ENCODE data around the gene CBLB.

CBLB gene

GRCh38 chr3:105907777-105908176, 39.0 kb upstream of the CBLB start:
- H3K9me3 ChIP-seq (ENCODE audit: control insufficient read depth, insufficient read depth, low read depth, low read length), result no peaks in the 10 kb centered on the region
- ChIA-PET CTCF (no interaction called here), POLR2A (no interaction called here)
- TF ChIP-seq PRDM4 (tag by site-specific recombination; IDR thresholded peaks at IDR 0.05) (0 out of 2 replicates have a peak, but pooled peaks have one; percentile 17), ZNF350 (tag by site-specific recombination; IDR thresholded peaks at IDR 0.05) (no peak)
- H3K4me3 ChIP-seq (ENCODE audit: low read depth, low read length), result no peak overlapping the region
- H3K4me1 ChIP-seq (ENCODE audit: control insufficient read depth, insufficient read depth, low read length), result no peaks in the 10 kb centered on the region
- no peaks in the 10 kb centered on the region for H3K36me3 ChIP-seq (ENCODE audit: control insufficient read depth in 2 of 2, insufficient read depth in 1 of 2, low read length in 2 of 2)
- H3K27ac ChIP-seq (ENCODE audit: extremely low read depth, low read depth, low read length), result no peak overlapping the region

GRCh38 chr3:105906836-105907235, 38.0 kb upstream of the CBLB start:
- no peak overlapping the region for H3K27ac ChIP-seq (ENCODE audit: extremely low read depth, low read depth, low read length)
- CTCF ChIA-PET, result no interaction called here

GRCh38 chr3:105906345-105906744, 37.5 kb upstream of the CBLB start:
- Histone ChIP-seq H3K27ac (ENCODE audit: extremely low read depth, low read depth, low read length) (no peak overlapping the region), H3K4me1 (ENCODE audit: control insufficient read depth, insufficient read depth, low read length) (no peaks in the 10 kb centered on the region), H3K36me3 (ENCODE audit: control insufficient read depth in 2 of 2, insufficient read depth in 1 of 2, low read length in 2 of 2) (no peaks in the 10 kb centered on the region), H3K9me3 (ENCODE audit: control insufficient read depth, insufficient read depth, low read depth, low read length) (no peaks in the 10 kb centered on the region), H3K4me3 (ENCODE audit: low read depth, low read length) (no peak overlapping the region)
- POLR2A ChIA-PET, result no interaction called here
- TF ChIP-seq ZNF394 (tag by site-specific recombination; IDR thresholded peaks at IDR 0.05; ENCODE audit: borderline replicate concordance) (no peak), ZNF18 (tag by site-specific recombination; IDR thresholded peaks at IDR 0.05) (no peak), ZNF133 (tag by site-specific recombination; IDR thresholded peaks at IDR 0.05) (no peak), ZBTB17 (tag by site-specific recombination; IDR thresholded peaks at IDR 0.05) (no peak), ZFP41 (tag by site-specific recombination; IDR thresholded peaks at IDR 0.05; ENCODE audit: borderline replicate concordance) (no peak), ZNF292 (tag by site-specific recombination; IDR thresholded peaks at IDR 0.05; ENCODE audit: borderline replicate concordance, low read depth) (no peak), BCL11B (tag by site-specific recombination; IDR thresholded peaks at IDR 0.05; ENCODE audit: low read depth) (no peak), ZBTB49 (tag by site-specific recombination; IDR thresholded peaks at IDR 0.05; ENCODE audit: low read depth) (no peak), ZNF660 (tag by site-specific recombination; IDR thresholded peaks at IDR 0.05) (no peak), ZNF776 (tag by site-specific recombination; IDR thresholded peaks at IDR 0.05; ENCODE audit: borderline replicate concordance) (no peak), ZNF146 (tag by site-specific recombination; IDR thresholded peaks at IDR 0.05) (no peak)
- CTCF ChIA-PET, result no interaction called here

More at GRCh38 chr3:105906836-105907235, 38.0 kb upstream of the CBLB start:
- Histone ChIP-seq H3K36me3 (ENCODE audit: control insufficient read depth in 2 of 2, insufficient read depth in 1 of 2, low read length in 2 of 2) (no peaks in the 10 kb centered on the region), H3K4me1 (ENCODE audit: control insufficient read depth, insufficient read depth, low read length) (no peaks in the 10 kb centered on the region), H3K9me3 (ENCODE audit: control insufficient read depth, insufficient read depth, low read depth, low read length) (no peaks in the 10 kb centered on the region), H3K4me3 (ENCODE audit: low read depth, low read length) (no peak overlapping the region)
- POLR2A ChIA-PET, result no interaction called here
- TF ChIP-seq ZNF768 (tag by site-specific recombination; IDR thresholded peaks at IDR 0.05), result no peak
- TF ChIP-seq PBX3 (CRISPR knock-in tag; IDR thresholded peaks at IDR 0.05), result no peak
- TF ChIP-seq ZNF23 (tag by site-specific recombination; IDR thresholded peaks at IDR 0.05; ENCODE audit: borderline replicate concordance), result no peak
- TF ChIP-seq ZNF792 (tag by site-specific recombination; IDR thresholded peaks at IDR 0.05), result no peak
- no peak for TF ChIP-seq ZNF146 (tag by site-specific recombination; IDR thresholded peaks at IDR 0.05)
- no peak for TF ChIP-seq ZNF302 (tag by site-specific recombination; IDR thresholded peaks at IDR 0.05; ENCODE audit: low read depth)
- TF ChIP-seq EGR2 (tag by site-specific recombination; IDR thresholded peaks at IDR 0.05; ENCODE audit: low read depth), result no peak
- TF ChIP-seq KLF10 (tag by site-specific recombination; IDR thresholded peaks at IDR 0.05), result no peak
- TF ChIP-seq AEBP2 (tag by site-specific recombination; IDR thresholded peaks at IDR 0.05; ENCODE audit: borderline replicate concordance), result no peak
- no peak for TF ChIP-seq ZNF521 (tag by site-specific recombination; IDR thresholded peaks at IDR 0.05)
- TF ChIP-seq ZNF266 (tag by site-specific recombination; IDR thresholded peaks at IDR 0.05; ENCODE audit: low read depth), result no peak
- TF ChIP-seq YY2 (tag by site-specific recombination; IDR thresholded peaks at IDR 0.05), result no peak
- no peak for TF ChIP-seq ZNF837 (tag by site-specific recombination; IDR thresholded peaks at IDR 0.05)
- no peak for TF ChIP-seq ZSCAN30 (tag by site-specific recombination; IDR thresholded peaks at IDR 0.05)
- TF ChIP-seq ZNF629 (tag by site-specific recombination; IDR thresholded peaks at IDR 0.05), result no peak
- no peak for TF ChIP-seq ZNF341 (tag by site-specific recombination; IDR thresholded peaks at IDR 0.05; ENCODE audit: low read depth)
- TF ChIP-seq REPIN1 (tag by site-specific recombination; IDR thresholded peaks at IDR 0.05; ENCODE audit: low read depth), result no peak
- TF ChIP-seq ZNF248 (tag by site-specific recombination; IDR thresholded peaks at IDR 0.05), result no peak
- no peak for TF ChIP-seq ZEB2 (tag by site-specific recombination; IDR thresholded peaks at IDR 0.05)
- no peak for TF ChIP-seq HOXC10 (CRISPR knock-in tag; IDR thresholded peaks at IDR 0.05)

All from HEK293 (cell line).